Fibroblast of pulmonary artery (primary cell): Measurements from ENCODE around the gene NSD2.
"Not testable (repeated sequence)": the region's sequence is repeated elsewhere in the genome, so short reads cannot be mapped to it uniquely, and the experiment has no call there.

ENCODE experiments used
- DNase-seq: peaks from one replicate; pipeline ENCODE4 v3.0.0-alpha.2; 2010; ENCODE audit warnings: low read depth
- H3K4me3 ChIP-seq: replicated peaks from 2 replicates; pipeline ENCODE4 v1.5.1; 2011; ENCODE audit warnings: low read depth, mild to moderate bottlenecking, control low read depth, low read length, moderate library complexity
- CTCF ChIP-seq: IDR thresholded peaks from 2 replicates; pipeline ENCODE4 v1.5.1; 2011; ENCODE audit warnings: mild to moderate bottlenecking, control low read depth, low read length, inconsistent platforms; ENCODE audit errors: missing control alignments

The NSD2 gene

DNA sequence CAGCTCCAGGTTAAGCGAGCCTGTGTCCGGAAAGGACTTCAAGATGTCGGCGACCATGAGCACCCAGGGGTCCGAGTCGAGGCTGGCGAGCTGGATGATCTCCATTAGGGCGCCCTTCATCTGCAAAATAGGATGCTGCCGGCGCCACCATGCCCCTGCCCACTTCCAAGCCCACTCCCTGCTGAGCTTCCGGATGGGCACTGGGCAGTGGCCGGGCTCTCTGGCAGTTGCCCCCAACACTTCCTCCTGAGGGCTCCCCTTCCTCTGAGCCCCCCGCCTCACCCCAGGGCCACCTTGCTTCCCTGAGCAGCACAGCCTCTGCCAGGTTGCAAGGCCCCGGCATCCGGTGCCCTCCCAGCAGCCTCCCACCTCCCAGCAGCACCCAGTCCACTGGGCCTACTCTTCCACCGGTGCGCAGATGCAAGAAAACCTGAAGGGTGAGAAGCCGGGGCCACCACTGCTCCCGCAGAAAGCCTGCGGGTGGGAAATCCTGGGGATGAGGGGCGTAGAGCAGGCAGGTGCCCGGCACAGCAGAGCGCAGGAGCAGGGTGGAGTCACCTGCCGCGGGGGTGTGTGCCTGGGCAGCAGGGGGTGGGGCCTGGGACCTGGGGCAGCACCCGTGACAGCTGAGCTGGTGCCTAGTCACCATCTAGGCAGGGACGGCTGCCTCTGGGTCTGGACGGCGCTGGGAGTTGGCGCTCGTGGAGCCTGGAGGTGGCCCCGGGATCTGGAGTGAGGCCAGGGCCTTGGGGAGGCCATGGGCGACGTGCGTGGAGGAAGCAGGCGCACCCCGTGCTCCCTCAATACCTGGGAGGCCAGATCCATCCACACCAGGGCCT lies 120.6 kb downstream of the NSD2 start:
- no peak for DNase-seq
- no peak overlapping the region for H3K4me3 ChIP-seq
- no peak for TF ChIP-seq CTCF

DNA sequence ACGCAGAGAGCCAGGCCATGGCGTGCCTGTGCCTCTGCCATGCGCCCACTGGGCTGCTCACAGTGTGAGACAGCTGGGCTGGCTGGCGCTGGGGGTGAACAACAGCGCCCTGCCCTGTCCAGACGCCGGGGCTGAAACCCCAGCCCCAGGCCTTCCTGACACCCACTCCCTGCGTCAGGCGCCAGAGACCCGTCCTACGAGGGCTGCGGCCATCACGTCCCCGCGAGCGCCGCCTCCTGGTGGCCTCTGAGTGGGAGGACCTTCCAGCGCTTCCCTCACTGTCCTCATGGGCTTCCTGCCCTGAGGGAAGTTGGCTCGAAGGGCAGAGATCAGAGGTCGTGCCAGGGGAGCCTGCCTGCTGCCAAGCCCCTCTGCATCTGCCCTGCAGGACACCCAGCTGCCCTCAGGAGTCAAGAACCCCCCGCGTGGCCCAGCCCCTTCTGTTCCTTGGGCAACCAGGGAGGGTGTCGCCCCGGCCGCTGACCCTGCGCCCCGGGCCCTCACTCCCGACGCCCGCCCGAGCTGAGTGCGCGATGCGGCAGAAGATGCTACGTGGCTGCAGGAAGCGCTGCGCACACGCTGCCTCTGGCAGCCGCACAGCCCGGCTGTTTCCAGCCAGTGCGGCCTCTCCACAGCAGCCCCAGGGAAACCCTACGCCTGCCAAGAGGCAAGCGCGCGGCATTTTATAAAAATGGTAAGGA lies 121.4 kb downstream of the NSD2 start:
- no peak overlapping the region for H3K4me3 ChIP-seq
- DNase-seq, result peak; percentile 26
- peak; percentile 1 for TF ChIP-seq CTCF

- TF ChIP-seq CTCF, result no peak
- no peak overlapping the region for H3K4me3 ChIP-seq
- no peak for DNase-seq
Observed at GRCh38 chr4:1993169-1993516, 122.0 kb downstream of the NSD2 start.

DNA sequence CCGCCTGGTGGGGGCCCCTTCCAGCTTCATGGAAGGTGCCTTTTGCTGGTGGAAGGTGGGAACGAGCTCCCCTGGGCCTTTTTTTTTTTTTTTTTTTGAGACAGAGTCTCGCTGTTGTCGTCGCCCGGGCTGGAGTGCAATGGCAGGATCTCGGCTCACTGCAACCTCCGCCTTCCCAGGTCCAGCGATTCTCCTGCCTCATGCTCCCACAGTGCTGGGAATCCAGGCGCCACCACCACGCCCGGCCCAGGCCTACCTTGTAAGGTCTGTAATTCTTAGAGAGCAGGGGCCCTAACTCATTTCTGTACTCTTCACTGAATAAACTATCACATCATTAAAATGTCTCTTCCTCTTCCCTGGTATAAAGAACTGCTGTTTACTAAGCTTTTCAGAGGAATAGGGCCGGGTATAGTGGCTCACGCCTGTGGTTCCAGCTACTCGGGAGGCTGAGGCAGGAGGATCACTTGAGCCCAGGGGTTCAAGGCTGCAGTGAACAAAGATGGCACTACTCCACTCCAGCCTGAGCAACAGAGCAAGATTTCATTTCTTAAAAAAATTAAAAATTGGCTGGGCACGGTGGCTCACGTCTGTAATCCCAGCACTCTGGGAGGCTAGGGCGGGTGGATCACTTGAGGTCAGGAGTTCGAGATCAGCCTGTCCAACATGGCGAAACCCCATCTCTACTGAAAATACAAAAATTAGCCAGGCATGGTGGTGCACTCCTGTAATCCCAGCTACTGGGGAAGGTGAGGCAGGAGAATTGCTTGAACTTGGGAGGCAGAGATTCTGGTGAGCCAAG lies 122.7 kb downstream of the NSD2 start:
- H3K4me3 ChIP-seq, DNase-seq: not testable (repeated sequence)

DNA sequence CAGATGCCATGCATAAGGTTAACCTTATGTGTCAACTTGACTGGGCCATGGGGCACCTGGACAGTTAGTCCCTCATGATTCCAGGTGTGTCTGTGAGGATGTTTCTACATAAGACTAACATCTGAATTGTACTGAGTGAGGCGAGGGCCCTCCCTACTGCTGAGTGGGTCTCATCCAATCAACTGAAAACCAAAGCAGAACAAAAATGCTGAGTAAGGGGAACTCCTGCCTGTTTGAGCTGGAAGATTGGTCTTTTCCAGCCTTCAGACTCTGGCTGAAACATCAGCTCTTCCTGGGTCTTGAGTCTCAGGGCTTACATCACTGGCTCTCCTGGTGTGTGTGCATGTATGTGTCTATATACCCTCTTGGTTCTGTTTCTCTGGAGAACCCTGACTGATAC lies 123.7 kb downstream of the NSD2 start:
- no peak for TF ChIP-seq CTCF
- no peak for DNase-seq
- no peak overlapping the region for H3K4me3 ChIP-seq

DNA sequence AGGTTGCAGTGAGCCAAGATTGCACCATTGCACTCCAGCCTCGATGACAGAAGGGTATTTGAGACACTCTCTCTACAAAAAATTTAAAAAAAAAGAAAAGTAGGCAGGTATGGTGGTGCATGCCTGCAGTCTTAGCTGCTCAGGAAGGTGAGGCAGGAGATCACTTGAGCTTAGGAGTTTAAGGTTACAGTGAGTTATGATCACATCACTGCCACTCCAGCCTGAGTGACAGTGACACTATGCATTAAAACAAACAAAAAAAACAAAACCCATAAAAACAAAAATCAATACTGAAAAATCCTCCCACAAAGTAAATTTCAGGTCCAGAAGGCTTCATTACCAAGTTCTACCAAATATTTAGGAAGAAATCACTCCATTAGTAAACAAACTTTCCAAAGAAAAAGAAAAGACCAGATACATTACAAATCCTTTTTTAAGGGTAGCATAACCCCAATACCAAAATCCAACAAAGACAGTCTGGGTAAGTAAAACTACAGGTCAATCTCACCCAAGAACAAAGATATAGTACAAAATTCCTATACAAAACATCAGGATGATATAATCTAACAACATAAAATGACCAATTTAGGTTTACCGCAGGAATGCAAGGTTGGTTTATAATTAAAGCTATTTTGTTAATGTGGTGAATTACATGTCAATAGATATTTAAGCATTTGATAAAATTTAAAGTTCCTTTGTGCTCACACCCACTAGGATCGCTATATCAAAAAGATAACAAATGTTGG lies 125.8 kb downstream of the NSD2 start:
- no peak overlapping the region for H3K4me3 ChIP-seq
- no peak for TF ChIP-seq CTCF
- DNase-seq, result no peak
